Body of pancreas (tissue), 4 donors: ENCODE measurements around the gene ARHGEF11. TPM values are rescaled to one million over a fixed set of nuclear protein-coding genes. Genes with fewer than 3 reads are reported as not detected.

ENCODE experiments used
- ATAC-seq: fragments of 150-250 bp; one replicate; pipeline ENCODE4 v1.9.1; 2016
- DNase-seq, 4 donors: peaks; one replicate each; pipeline ENCODE4 v3.0.0-alpha.2; 2019
- H3K27ac ChIP-seq, 4 donors: fragments of 200-600 bp; sonication (generic); 1 replicate in 3 of 4; 2 replicates in 1 of 4; pipeline versions ENCODE4 v1.5.1 to v1.6.1; 2016 to 2019; ENCODE audit warnings: mild to moderate bottlenecking in 1 of 4, mixed read lengths in 1 of 4, moderate library complexity in 1 of 4
- H3K27me3 ChIP-seq, 2 donors: fragments of 200-600 bp; sonication (generic); one replicate each; pipeline ENCODE4 v1.6.0; 2016; ENCODE audit warnings: mild to moderate bottlenecking in 1 of 2
- H3K36me3 ChIP-seq, 2 donors: fragments of 200-600 bp; sonication (generic); replicated peaks in 1 of 2; 2 replicates each; pipeline ENCODE4 v1.5.1; 2016; ENCODE audit warnings: low read depth in 2 of 2; ENCODE audit not compliant: insufficient read depth in 1 of 2
- H3K4me1 ChIP-seq: fragments of 200-600 bp; sonication (generic); one replicate; pipeline ENCODE4 v1.6.0; 2016
- H3K4me3 ChIP-seq, 2 donors: fragments of 200-600 bp; sonication (generic); 1 replicate in 1 of 2; 2 replicates in 1 of 2; pipeline ENCODE4 v1.5.1; 2016 to 2019
- H3K9me3 ChIP-seq, 3 donors: fragments of 200-600 bp; sonication (generic); 1 replicate in 2 of 3; 2 replicates in 1 of 3; pipeline ENCODE4 v1.5.1; 2016
- CTCF ChIP-seq, 7 experiments: fragments of 450-650 bp in 4 of 7; fragments of 200-600 bp in 3 of 7; sonication (generic) in 3 of 7; IDR thresholded peaks; one replicate each; pipeline ENCODE4 v1.5.1; 2016 to 2019; ENCODE audit warnings: antibody characterized with exemption in 7 of 7
- POLR2A ChIP-seq, 3 donors: fragments of 450-650 bp; IDR thresholded peaks; one replicate each; pipeline ENCODE4 v1.6.1; 2016; ENCODE audit warnings: antibody characterized with exemption in 3 of 3, mild to moderate bottlenecking in 2 of 3
- WGBS, 2 donors: methylation state at CpG; one replicate each; pipeline ENCODE4 v1.1.5; 2017; 5-methylcytosine and 5-hydroxymethylcytosine counted together
- intact Hi-C: fragments of 100-400 bp; cut with DNase I; formaldehyde crosslinking; loops from one replicate; pipeline ENCODE4 v1.15.1; 2023
- total RNA-seq, 2 donors: library from RNA; depleted of rRNA; stranded (reverse); fragments of >200 nt; gene quantifications; one replicate each; pipeline ENCODE4 v1.1.0, GENCODE V29; 2016

The ARHGEF11 gene
- total RNA-seq, 2 donors from 2014 or later: 17.9 to 29.7 TPM

GRCh38 chr1:157007306-157007705 is 38.2 kb downstream of the ARHGEF11 start:
- H3K27me3 ChIP-seq: no peaks in the 10 kb centered on the region
- H3K4me3 ChIP-seq: no peak overlapping the region
- no peaks in the 10 kb centered on the region for H3K36me3 ChIP-seq
- H3K4me1 ChIP-seq: peaks cover 13% of the 10 kb centered on the region
- TF ChIP-seq CTCF (IDR thresholded peaks at IDR 0.05) (no peak), POLR2A (IDR thresholded peaks at IDR 0.05) (no peak)
- H3K27ac ChIP-seq: no peak overlapping the region
- DNase-seq: no peak
- WGBS, 2 donors: 44 to 55% methylated on average over 5 of the region's 5 CpGs
- ATAC-seq: no peak
- H3K9me3 ChIP-seq: no peaks in the 10 kb centered on the region
- intact Hi-C loops: loop anchor here (10.0 kb wide), 1 partner anchor 57 kb away; no protein-coding TSS in a partner anchor

GRCh38 chr1:157006676-157007075 is 38.9 kb downstream of the ARHGEF11 start:
- Histone ChIP-seq H3K4me3 (no peak overlapping the region), H3K36me3 (no peaks in the 10 kb centered on the region), H3K4me1 (peaks cover 13% of the 10 kb centered on the region), H3K27me3 (no peaks in the 10 kb centered on the region), H3K27ac (no peak overlapping the region), H3K9me3 (no peaks in the 10 kb centered on the region)
- no peak for ATAC-seq
- TF ChIP-seq POLR2A (IDR thresholded peaks at IDR 0.05): no peak
- no peak for TF ChIP-seq CTCF (IDR thresholded peaks at IDR 0.05)
- no peak for DNase-seq
- intact Hi-C loops: loop anchor here (10.0 kb wide), 1 partner anchor 58 kb away; no protein-coding TSS in a partner anchor
- WGBS, 2 donors: 59 to 81% methylated on average over 2 of the region's 2 CpGs

GRCh38 chr1:157005965-157006364 is 39.6 kb downstream of the ARHGEF11 start:
- Histone ChIP-seq H3K4me1 (peaks cover 13% of the 10 kb centered on the region), H3K9me3 (no peaks in the 10 kb centered on the region), H3K27ac (no peak overlapping the region), H3K36me3 (no peaks in the 10 kb centered on the region), H3K4me3 (no peak overlapping the region), H3K27me3 (no peaks in the 10 kb centered on the region)
- WGBS, 2 donors: 44 to 48% methylated on average over 2 of the region's 2 CpGs
- DNase-seq: no peak
- intact Hi-C loops: loop anchor here (10.0 kb wide), 1 partner anchor 59 kb away; no protein-coding TSS in a partner anchor
- ATAC-seq: no peak
- TF ChIP-seq POLR2A (IDR thresholded peaks at IDR 0.05) (no peak), CTCF (IDR thresholded peaks at IDR 0.05) (no peak)

GRCh38 chr1:157004806-157005205 is 40.7 kb downstream of the ARHGEF11 start:
- ATAC-seq (no peak), DNase-seq (no peak)
- no peaks in the 10 kb centered on the region for H3K36me3 ChIP-seq
- H3K4me3 ChIP-seq: no peak overlapping the region
- H3K27ac ChIP-seq: no peak overlapping the region
- H3K4me1 ChIP-seq: peaks cover 13% of the 10 kb centered on the region
- whole genome bisulfite sequencing, 2 donors: 53 to 75% methylated on average over 3 of the region's 3 CpGs
- H3K9me3 ChIP-seq: no peaks in the 10 kb centered on the region
- intact Hi-C loops: loop anchor here (10.0 kb wide), 1 partner anchor 60 kb away; no protein-coding TSS in a partner anchor
- TF ChIP-seq POLR2A (IDR thresholded peaks at IDR 0.05): no peak
- TF ChIP-seq CTCF (IDR thresholded peaks at IDR 0.05): no peak
- H3K27me3 ChIP-seq: no peaks in the 10 kb centered on the region

- Histone ChIP-seq H3K36me3 (no peaks in the 10 kb centered on the region), H3K4me1 (peaks cover 13% of the 10 kb centered on the region), H3K4me3 (no peak overlapping the region), H3K27me3 (no peaks in the 10 kb centered on the region), H3K9me3 (no peaks in the 10 kb centered on the region), H3K27ac (no peak overlapping the region)
- WGBS, 2 donors: 90 to 92% methylated on average over 4 of the region's 4 CpGs
- no peak for DNase-seq
- ATAC-seq: no peak
- TF ChIP-seq POLR2A (IDR thresholded peaks at IDR 0.05) (no peak), CTCF (IDR thresholded peaks at IDR 0.05) (no peak)
- intact Hi-C loops: loop anchor here (10.0 kb wide), 1 partner anchor 60 kb away; no protein-coding TSS in a partner anchor
Observed at GRCh38 chr1:157004327-157004726, 41.2 kb downstream of the ARHGEF11 start.
